ENCODE data around the gene RORC.
"Not testable (repeated sequence)": the region's sequence is repeated elsewhere in the genome, so short reads cannot be mapped to it uniquely, and the experiment has no call there.

Gene RORC

DNA sequence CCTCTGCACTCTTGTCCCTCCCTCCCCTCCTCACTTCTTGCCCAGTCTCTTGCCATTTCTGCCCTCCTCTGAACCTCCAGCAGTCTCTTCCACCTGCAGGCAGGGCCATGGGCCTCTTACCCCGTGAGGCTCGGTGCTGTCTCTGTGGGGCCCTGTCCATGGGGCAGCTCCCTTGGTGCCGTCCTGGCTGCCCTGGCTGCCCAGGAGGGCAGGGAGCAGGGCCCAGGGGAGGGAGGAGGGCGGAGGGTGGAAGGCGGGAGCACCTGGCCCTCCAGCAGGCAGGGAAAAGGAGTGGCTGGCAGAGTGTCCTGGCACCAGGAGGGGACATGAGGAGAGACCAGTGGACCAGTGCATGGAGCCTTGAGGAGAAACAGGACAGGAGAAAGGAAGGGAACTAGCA, at the start of gene RORC:
RORC (minus strand) TSS at position 198 of the 400 bp plus-strand sequence; CDS start at position 160, 38 bp downstream.
- no peak for DNase-seq (ENCODE audit: low read depth in 2 of 3, low spot score in 1 of 3)

DNA sequence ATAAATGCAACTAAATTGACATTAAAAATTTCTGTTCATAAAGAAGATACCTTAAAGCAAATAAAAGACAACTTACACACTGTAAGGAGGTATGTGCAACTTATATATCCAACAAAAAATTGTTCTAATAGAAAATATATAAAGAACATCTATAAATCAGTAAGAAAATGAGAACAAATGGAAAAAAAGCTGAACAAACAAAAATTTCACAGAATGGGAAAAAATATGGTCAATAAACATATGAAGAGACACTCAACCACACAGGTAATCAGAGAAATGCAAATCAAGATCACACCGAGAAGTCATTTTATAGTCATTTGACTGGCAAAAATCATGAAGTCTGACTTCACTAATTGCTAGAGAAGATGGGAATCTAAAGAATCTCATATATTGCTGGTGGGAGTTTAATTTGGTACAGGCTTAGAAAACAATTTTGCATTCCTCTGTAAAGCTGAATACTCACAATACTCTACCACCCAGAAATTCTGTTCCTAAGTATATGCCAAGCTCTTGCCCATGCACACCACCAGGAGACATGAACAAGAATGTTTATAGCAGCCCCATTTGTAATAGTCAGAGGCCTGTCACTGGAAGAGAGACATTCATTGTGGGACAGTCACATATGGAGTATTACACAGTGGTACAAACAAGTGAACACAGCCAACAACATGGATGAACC, 44.0 kb upstream of the RORC start:
- no peak for DNase-seq (ENCODE audit: low read depth in 2 of 3, low spot score in 1 of 3)

DNA sequence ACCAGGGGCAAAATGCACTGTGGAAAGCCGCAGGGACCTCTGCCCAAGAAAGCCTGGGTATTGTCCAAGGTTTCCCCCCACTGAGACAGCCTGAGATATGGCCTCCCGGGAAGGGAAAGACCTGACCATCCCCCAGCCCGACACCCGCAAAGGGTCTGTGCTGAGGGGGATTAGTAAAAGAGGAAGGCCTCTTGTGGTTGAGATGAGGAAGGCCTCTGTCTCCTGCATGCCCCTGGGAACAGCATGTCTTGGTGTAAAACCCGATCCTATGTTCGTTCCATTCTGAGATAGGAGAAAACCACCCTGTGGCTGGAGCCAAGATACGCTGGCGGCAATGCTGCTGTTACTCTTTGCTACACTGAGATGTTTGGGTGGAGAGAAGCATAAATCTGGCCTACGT, 41.2 kb upstream of the RORC start:
- not testable (repeated sequence) for DNase-seq (ENCODE audit: low read depth in 2 of 3, low spot score in 1 of 3)

DNA sequence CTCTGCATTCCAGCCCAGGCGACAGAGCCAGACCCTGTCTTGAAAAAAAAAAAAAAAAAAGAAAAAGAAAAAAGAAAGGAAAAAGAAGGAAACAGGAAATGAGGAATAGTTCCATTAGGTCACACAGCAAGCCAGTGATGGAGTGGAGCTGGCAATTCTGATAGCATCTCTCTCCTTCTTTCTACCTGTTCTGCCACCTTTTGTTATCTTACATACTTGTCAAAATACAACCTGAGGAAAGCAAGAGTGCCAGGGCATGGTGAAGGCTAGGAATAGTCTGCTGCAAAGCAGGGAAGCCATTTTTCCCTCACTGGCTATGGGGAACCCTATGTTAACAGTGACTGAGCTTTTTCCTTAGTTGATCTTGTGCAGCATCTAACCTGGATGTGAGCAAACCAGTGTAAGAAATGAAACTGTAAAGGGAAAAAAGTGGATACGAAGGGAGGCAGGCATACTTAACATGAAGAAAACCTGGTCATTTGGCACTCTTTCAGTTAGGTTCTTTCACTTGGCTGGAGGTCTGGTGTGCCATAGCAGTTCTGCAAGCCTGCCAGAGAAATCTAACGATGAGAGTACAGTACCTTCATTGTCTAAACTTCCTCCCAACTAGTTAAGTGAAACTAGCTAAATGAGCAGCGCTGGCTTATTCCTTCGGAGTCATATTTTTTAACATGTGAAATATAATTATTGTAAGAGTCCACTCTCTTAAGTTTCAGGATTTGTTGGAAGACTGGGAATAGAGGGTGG, 39.9 kb upstream of the RORC start:
- no peak for DNase-seq (ENCODE audit: low read depth in 2 of 3, low spot score in 1 of 3)

DNA sequence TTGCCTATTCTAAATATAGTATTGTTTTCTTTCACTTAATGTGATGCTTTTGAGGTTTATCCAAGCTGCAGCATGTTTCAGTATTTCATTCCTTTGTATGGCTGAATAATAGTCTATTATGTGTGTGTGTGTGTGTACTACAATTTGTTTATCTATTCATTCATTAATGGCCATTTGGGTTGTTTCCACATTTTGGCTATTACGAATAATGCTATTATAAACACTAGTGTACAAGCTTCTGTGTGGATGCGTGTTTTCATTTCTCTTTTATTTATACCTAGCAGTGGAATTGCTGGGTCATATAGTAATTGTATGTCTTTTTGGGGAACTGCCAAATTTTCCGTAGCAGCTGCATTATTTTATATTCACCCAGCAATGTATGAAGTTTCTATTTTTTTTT, 36.9 kb upstream of the RORC start:
- DNase-seq (ENCODE audit: low read depth in 2 of 3, low spot score in 1 of 3), result no peak

DNA sequence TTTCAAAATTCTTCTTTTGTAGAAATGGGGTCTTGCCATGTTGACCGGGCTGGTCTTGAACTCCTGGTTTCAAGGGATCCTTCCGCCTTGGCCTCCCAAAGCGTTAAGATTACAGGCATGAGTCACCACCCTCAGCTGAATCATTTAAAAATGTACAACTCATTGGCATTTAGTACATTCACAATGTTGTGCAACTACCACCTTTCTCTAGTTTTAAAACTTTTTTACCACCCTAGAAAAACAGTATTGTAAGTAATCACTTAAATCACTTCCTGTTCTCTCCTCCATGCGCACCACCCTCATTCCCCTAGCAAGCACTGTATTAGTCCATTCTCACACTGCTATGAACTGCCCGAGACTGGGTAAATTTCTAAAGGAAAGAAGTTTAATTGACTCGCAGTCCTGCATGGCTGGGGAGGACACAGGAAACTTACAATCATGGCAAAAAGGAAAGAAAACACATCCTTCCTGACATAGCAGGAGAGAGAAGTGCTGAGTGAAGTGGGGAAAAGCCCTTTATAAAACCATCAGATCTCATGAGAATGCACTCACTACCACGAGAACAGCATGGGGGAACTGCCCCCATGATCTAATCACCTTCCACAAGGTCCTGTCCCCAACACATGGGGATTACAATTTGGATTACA, 36.3 kb upstream of the RORC start:
- no peak for DNase-seq (ENCODE audit: low read depth in 2 of 3, low spot score in 1 of 3)

DNA sequence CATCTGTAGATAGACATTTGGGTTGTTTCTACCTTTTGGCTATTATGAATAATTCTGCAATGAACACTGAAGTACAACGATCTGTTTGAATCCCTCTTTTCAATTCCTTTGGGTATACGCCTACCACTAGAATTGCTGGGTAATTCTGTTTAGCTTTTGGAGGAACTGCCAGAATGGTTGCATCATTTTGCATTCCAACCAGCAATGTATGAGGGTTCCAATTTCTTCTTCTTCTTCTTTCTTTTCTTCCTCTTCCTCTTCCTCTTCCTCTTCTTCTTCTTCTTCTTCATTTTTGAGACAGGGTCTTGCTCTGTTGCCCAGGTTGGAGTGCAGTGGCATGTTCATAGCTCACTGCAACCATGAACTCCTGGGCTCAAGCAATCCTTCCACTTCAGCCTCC, 35.7 kb upstream of the RORC start:
- DNase-seq (ENCODE audit: low read depth in 2 of 3, low spot score in 1 of 3), result no peak

DNA sequence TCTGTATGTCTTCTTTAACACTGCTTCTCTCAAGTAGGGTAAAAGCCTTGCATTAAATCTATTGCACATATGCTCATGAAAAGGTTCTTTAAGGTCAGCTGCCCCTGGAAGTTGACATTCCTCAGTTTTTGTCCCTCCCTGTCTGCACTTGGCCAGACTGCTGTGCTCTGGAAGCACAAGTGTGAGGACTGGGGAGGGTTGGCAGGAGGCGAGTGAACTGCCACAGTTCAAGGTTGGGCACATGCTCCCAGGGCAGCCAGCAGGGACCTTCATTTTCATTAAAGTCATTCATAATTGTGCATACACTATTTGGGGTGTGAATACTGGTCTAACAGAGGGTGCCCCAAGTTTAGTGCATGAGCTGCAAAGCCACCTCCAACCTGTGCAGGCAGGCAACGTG, 32.8 kb upstream of the RORC start:
- DNase-seq (ENCODE audit: low read depth in 2 of 3, low spot score in 1 of 3), result no peak

DNA sequence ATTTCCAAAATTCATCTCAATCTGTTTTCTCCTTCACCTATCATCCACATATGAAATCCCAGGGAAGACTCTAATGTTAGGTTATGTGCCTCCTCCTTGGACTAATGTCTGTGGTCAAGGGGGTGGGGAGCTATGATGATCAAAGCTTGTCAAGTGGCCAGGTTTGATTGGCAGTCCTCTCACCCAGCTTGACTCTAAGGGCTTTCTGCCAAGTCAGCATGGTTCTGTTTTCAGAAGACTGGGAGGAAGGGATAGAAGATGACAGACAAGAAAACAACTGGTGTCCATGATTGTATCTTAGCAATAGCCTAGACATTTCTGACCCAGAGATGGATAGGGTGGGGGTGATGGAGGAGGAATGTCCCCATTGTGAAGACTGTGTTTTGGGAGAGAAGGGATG, 31.0 kb upstream of the RORC start:
- DNase-seq (ENCODE audit: low read depth in 2 of 3, low spot score in 1 of 3), result no peak

DNA sequence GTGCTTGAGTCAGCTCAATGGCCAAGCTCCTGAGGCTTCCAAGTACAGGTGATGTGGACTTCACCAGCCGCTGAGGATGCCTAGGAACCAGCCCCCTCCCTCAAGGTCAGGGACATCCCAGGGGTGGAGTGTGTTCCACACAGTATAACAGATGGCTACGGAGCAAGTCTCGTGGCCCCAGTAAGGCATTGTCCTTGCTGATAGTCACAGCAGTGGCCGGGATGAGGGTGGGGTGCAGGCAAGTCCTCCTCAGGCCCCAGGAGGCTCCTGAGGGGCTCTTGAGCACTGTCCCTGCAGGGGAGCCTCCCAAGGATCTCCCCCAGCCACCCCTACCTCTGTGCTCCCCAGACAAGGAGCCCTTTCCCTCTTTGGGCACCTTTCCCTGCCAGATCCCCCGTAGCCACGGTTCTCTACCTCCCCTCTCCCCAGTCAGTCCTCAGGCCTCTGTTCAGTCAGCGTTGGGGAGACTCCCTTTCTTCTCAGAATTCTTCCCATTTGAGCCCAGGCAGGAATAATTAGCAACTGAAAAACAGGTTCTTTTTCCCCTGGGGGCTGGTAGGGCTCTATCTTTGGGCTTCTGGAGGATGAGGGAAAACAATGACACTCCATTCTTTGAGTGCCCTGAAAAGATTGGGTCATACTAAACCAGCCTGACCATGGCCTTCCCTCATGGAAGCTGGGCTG, 29.0 kb upstream of the RORC start:
- no peak for DNase-seq (ENCODE audit: low read depth in 2 of 3, low spot score in 1 of 3)

DNA sequence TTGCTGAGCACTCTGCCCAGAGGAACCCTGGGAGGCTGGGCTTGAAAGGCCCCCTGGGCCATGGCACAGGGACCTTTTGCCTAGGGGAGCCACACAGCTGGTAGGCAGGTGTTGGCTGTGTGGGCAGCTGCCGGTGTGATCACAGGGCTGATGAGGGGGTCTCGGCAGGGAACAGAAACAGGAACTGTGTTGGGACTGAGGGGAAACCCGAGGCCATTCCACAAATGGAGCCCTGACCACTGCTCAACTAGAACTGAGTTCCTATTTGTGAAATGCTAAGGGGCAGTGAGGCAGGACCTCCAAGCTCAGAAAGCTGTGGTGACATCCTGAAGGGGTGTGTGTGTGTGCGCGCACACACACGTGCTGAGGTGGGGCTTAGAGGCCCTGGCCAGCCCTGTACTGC, 28.3 kb upstream of the RORC start:
- DNase-seq (ENCODE audit: low read depth in 2 of 3, low spot score in 1 of 3), result no peak

DNA sequence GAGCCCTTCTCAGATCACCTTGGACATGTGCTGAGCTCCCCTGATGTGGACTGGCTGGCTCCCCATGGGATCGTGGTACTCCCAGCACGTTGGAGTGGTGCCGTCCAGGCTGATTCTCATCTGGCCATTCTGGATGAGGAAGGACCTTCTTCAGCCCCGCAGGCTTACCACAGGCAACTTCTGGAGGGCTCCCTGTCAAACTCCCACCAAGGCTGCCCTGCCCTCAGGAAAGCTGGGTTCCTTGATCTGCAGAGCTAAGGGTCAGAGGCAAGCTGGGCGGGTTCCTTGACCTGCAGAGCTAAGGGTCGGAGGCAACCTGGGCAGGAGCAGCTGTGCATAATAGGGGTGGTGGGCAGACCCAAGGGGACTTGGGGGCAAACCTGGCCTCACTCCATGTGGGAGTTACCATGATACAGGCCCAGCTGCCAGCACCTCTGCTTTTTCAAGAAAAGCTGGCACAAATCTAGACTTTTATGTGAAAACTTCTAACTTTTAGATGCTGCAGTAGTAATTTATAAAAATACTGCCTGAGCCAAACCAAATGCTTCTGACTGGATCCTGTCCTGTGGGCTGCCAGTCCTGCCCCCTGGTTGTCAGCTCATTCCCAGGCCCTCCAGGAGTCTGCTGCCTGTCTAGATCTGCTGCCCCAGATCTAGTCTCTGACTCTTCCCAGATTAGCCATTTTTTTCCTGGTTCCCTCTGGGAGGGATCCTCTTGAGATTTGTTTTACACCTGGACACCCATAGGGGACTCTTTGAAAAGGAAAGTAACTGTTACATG, 27.5 kb upstream of the RORC start:
- DNase-seq (ENCODE audit: low read depth in 2 of 3, low spot score in 1 of 3), result no peak

DNA sequence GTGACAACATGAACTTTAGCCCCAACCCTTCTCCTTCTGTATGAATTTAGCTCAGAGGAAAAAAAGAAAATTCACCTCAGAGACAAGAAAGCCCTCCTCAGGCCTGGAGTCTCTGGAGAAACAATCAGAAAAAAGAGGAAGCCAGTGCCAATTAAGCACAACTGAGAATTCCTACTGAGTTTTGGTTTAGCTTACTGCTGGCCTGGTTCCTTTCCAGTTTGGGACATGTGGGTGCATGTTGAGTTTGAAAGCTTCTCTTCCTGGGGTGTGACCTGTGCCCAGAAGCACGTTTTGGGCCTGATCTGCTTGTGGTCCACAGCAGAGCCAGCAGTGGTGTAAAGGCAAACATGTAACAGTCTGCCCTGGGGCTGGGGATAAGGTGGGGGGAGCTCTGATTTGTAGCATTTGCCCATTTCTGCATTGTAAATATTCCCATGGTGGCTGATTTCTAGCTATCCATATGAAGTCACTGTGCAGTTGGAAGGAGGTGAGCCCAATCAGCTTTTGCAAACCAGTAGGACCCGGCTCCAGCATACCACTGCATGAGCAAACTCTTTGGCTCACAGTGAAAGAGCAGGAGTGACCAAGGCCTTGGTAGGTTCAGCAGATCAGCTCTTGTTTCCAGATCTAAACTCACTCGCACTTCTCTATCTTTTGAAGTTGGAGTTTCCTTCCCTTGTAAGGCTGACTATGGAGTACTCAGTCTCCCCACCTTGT, 26.6 kb upstream of the RORC start:
- DNase-seq (ENCODE audit: low read depth in 2 of 3, low spot score in 1 of 3), result no peak

DNA sequence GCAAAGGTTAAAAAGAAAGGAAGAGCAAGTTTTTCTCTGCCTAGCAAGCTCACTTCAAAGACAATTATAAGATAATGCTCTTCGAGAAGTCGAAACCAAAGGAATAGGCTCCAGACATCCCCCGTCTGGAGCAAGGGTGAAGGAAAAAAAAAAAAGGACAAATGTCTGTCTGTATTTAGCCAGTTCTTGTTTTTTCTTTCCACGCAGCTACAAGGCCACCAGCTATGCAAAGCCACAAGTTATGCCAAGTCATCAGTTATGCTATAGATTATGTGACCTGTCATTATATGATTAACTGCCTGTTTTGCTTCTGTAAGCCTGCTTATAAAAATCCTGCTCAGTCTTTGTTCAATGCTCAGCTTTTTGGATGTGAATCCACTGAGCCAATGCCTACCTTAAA, 24.3 kb upstream of the RORC start:
- DNase-seq (ENCODE audit: low read depth in 2 of 3, low spot score in 1 of 3), result no peak

DNA sequence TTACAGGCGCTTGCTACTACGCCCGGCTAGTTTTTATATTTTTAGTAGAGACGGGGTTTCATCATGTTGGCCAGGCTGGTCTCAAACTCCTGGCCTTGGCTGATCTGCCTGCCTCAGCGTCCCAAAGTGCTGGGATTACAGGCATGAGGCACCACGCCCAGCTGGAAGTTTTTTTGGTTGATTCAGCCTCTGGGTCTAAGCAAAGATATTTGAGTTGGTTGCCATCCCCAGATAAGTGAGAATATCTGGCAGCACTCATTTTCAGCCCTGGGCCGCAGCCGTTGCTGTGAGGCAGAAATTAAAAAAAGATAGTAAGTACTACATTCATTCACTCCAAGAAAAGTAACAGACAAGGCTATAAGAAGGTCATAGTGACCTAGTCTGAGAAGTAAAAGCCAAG, 23.9 kb upstream of the RORC start:
- not testable (repeated sequence) for DNase-seq (ENCODE audit: low read depth in 2 of 3, low spot score in 1 of 3)

DNA sequence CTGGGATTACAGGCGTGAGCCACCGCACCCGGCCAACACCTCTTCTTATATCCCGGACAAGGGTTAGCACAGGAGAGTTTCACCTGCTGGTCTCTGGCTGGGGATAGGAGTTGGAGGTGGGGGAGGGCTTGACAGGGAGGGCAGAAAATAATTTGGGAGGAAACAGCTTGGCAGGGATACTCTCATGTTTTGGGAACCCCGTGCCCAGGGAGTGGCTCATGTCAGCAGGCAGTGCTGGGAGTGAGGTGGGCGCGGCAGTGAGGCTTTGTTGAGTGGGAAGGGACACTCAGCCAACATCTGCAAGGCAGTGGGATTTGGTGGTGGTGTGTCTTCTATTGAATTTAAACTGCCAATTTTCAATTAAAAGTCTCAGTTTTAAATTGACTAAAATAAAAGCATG, 23.1 kb upstream of the RORC start:
- no peak for DNase-seq (ENCODE audit: low read depth in 2 of 3, low spot score in 1 of 3)

DNA sequence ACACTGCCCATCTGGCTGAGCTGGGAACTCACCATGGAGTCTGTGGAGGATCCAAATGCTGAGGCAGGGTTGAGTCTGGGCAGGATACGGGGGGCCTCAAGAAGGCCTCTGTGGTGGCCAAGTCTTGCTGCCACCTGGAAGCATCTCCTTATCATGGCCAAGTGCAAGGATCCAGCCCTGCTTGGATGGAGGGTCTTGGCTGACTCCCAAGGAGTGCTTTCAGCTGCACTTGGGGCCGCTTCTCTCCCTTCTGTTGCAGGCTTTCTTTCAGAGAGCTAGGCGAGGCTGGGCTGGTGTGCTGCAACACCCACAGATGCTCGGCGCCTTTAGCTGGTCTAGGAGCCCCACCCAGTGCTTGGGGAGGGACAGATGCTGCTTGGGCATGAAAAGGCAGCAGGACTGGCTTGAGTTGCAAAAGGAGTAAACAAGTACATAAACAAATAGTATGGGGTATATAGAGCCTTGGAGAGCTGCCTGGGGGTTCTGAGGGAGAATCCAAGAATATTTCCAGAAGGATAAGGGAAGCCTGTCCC, 21.9 kb upstream of the RORC start, which contains the start of gene THEM5:
THEM5 (minus strand) TSS at position 302 of the 533 bp plus-strand sequence; CDS start at position 155, 147 bp downstream.
- DNase-seq (ENCODE audit: low read depth in 2 of 3, low spot score in 1 of 3), result no peak

DNA sequence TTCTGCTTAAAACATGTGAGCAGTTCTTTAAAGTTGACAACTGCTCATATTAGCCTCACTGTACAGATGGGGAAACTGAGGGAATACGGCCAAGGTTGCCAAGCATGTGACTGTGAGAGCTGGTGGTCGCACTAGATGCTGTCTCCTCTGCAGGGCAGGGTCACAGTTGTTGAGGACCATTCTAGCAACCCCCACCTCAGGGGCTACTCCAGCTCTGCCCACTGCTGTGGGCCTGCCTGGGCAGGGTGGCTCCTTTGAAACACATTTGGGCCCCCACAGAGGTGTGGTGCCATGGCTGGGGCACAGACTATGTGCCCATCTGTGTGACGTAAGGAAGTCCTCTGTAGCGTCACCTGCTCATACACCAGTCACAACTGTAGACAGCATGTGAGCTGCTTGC, 21.1 kb upstream of the RORC start:
- DNase-seq (ENCODE audit: low read depth in 2 of 3, low spot score in 1 of 3), result no peak

DNA sequence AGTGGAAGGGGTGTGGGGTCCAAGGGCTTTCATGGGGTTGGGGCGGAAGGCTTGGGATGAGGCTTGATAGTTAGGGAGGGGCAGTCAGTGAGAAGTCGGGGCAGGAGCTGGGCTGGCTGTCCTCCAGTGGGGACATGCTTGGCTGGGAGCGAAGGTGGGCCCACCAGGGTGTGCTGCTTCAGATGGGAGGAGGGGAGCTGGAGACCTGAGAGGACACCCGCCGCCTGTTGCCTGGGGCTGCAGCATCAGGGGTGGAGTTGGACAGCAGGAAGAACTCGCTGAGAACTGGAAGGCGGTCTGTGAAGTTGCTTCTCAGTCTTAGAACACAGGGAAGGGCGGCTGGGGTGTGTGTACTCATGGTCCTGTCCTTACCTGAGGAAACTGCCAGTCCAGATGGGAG, 20.3 kb upstream of the RORC start:
- no peak for DNase-seq (ENCODE audit: low read depth in 2 of 3, low spot score in 1 of 3)

DNA sequence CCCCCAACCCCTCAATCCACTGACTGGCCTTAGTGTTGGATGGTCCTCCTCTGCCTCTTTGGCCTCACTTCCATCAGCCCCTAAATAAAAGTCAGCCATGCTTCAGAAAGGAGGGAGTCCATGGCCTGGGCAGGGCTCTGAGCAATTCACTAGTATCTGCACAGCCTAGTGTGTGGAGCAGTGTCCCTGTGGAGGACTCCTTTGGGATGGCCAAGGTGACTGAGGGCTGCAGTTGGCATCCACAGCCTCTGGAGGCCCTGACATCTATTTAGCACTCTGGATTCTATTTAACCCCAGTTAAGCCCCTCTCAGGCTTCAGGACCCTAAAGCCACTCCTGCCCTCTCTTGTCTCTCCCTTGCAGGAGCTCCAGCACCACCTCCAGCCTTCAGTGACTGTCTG, 18.3 kb upstream of the RORC start:
- no peak for DNase-seq (ENCODE audit: low read depth in 2 of 3, low spot score in 1 of 3)
